Prostate gland (tissue), 2 donors: ENCODE data around the gene MADD. TPM values are rescaled to one million over a fixed set of nuclear protein-coding genes. Genes with fewer than 3 reads are reported as not detected.
"Not testable (repeated sequence)": the region's sequence is repeated elsewhere in the genome, so short reads cannot be mapped to it uniquely, and the experiment has no call there.

Source experiments
- DNase-seq: peaks from one replicate; pipeline ENCODE4 v3.0.0-alpha.2; 2019; ENCODE audit warnings: low spot score
- H3K27ac ChIP-seq, 2 donors: fragments of 200-600 bp; sonication (generic); 2 replicates each; pipeline ENCODE4 v1.5.1; 2017 to 2019
- H3K27me3 ChIP-seq: fragments of 200-600 bp; sonication (generic); replicated peaks from 2 replicates; pipeline ENCODE4 v1.5.1; 2019; ENCODE audit not compliant: insufficient read depth
- H3K36me3 ChIP-seq, 2 donors: fragments of 200-600 bp; sonication (generic); 1 replicate in 1 of 2; 2 replicates in 1 of 2; pipeline versions ENCODE4 v1.5.1 to v1.8.1; 2017 to 2019
- H3K4me1 ChIP-seq: fragments of 200-600 bp; sonication (generic); replicated peaks from 2 replicates; pipeline ENCODE4 v1.5.1; 2019
- H3K4me3 ChIP-seq, 2 donors: fragments of 200-600 bp; sonication (generic); 2 replicates each; pipeline ENCODE4 v1.5.1; 2017 to 2019
- H3K9me3 ChIP-seq: fragments of 200-600 bp; sonication (generic); 2 replicates; pipeline ENCODE4 v1.5.1; 2017
- CTCF ChIP-seq, 4 experiments: fragments of 200-600 bp in 2 of 4; fragments of 450-650 bp in 2 of 4; sonication (generic) in 2 of 4; IDR thresholded peaks; 1 replicate in 3 of 4; 2 replicates in 1 of 4; pipeline ENCODE4 v1.5.1; 2016 to 2019; ENCODE audit warnings: antibody characterized with exemption in 4 of 4, mild to moderate bottlenecking in 2 of 4, moderate library complexity in 2 of 4
- POLR2A ChIP-seq: fragments of 450-650 bp; IDR thresholded peaks from one replicate; pipeline ENCODE4 v1.6.1; 2016; ENCODE audit warnings: antibody characterized with exemption, mild to moderate bottlenecking
- POLR2AphosphoS5 ChIP-seq: sonication (generic); formaldehyde crosslinking; IDR thresholded peaks from one replicate; pipeline ENCODE4 v1.6.1; 2017; ENCODE audit warnings: antibody characterized with exemption
- WGBS: methylation state at CpG from one replicate; pipeline ENCODE4 v1.1.5; 2018; 5-methylcytosine and 5-hydroxymethylcytosine counted together
- intact Hi-C: fragments of 100-400 bp; cut with DNase I; formaldehyde crosslinking; loops from one replicate; pipeline ENCODE4 v1.14.2; 2022
- total RNA-seq, 2 donors: library from RNA; depleted of rRNA; stranded (reverse); fragments of >200 nt; gene quantifications; one replicate each; pipeline ENCODE4 v1.1.0, GENCODE V29; 2016

MADD gene
- total RNA-seq, 2 donors from 2014 or later, result 53.6 to 87.3 TPM

DNA sequence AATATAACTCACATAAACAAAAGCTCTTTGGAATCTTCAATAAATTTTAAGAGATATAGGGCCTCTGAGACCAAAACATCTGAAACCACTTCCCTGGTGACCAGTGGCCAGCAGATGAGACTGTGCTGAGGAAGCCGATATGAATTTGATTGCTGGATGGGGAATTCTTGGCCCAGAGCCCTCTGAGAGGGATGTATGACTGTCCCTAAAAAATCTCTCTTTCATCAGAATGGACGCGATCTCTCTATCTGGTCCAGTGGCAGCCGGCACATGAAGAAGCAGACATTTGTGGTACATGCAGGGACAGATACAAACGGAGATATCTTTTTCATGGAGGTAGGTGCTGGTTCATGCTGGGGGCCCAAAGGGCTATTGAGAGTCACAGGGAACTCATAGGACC is 45.1 kb downstream of the MADD start:
- TF ChIP-seq POLR2AphosphoS5 (no peak), CTCF (IDR thresholded peaks at IDR 0.05) (no peak), POLR2A (no peak)
- intact Hi-C loops, result no loop called here
- Histone ChIP-seq H3K27me3 (no peaks in the 10 kb centered on the region), H3K36me3 (peaks cover 5 to 28% of the 10 kb centered on the region in 2 donors), H3K9me3 (no peaks in the 10 kb centered on the region), H3K4me1 (no peaks in the 10 kb centered on the region), H3K27ac (no peak overlapping the region), H3K4me3 (no peak overlapping the region)
- no peak for DNase-seq
- WGBS, result 82% methylated on average over 5 of the region's 5 CpGs

GRCh38 chr11:47316501-47316900 is 46.6 kb downstream of the MADD start:
- DNase-seq, H3K27me3 ChIP-seq, intact Hi-C loops, H3K4me1 ChIP-seq, H3K27ac ChIP-seq, H3K9me3 ChIP-seq, H3K4me3 ChIP-seq: not testable (repeated sequence)
- WGBS, result 94% methylated on average over 8 of the region's 8 CpGs
- peaks cover 2 to 17% of the 10 kb centered on the region in 2 donors for H3K36me3 ChIP-seq

DNA sequence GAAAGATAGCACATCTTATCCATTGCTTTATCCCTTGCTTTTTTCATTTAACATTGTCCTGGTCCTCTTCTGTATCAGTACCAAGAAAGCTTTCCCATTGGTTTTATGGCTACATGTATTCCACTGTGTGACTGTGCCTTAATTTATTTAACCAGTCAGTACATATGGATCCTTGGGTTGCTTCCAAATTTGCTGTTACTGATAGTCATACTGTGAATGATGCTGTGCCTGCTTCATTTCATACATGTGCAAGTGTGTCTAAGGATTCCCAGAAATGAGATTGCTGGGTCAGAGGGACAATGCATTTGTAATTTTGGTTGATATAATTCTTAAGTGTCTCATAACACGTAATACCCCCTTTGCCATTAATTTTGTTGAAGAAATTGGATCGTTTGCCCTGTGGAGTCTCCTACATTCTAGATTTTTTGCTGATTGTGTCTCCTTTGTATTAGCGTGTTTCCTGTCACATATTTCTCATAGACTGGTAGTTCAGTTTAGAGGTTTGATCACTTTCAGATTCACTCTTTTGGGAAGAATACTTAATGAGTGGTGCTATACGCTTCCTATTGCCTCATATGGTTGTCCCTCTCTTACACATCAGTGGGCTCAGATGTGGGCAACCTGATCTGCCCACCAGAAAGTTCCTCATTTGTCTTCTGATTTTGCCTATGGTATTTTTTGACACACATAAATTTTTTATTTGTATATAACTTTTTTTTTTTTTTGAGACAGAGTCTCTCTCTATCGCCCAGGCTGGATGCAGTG is 47.3 kb downstream of the MADD start:
- Histone ChIP-seq H3K4me3 (no peak overlapping the region), H3K9me3 (no peaks in the 10 kb centered on the region), H3K4me1 (no peaks in the 10 kb centered on the region), H3K27me3 (no peaks in the 10 kb centered on the region), H3K27ac (no peak overlapping the region), H3K36me3 (peaks cover 2 to 11% of the 10 kb centered on the region in 2 donors)
- WGBS, result 88% methylated on average over 5 of the region's 5 CpGs
- intact Hi-C loops, result no loop called here
- DNase-seq, result no peak
- TF ChIP-seq CTCF (IDR thresholded peaks at IDR 0.05) (no peak), POLR2A (no peak), POLR2AphosphoS5 (no peak)

DNA sequence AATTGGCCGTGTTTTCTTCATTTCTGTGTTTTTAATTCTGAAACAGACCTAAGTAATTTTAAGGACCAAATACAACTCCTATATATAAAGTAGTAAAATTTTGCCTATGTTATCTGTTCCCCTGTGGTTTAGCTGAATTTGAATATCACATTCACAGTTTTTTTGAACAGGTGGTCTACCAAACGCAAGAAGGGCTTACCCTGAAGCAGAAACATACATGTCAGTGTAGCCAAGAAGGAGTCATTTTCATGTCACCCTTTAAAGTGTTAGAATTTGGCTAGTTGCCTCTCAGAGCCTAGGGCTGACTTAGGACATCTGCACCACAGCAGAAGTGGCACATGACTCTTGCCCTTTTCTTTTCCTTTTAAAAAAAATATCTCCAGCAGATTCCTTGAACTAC is 48.2 kb downstream of the MADD start:
- 91% methylated on average over 2 of the region's 2 CpGs for WGBS
- peaks cover 2 to 11% of the 10 kb centered on the region in 2 donors for H3K36me3 ChIP-seq
- no peak for DNase-seq
- intact Hi-C loops, result no loop called here
- H3K27ac ChIP-seq, result no peak overlapping the region
- H3K27me3 ChIP-seq, result no peaks in the 10 kb centered on the region
- H3K9me3 ChIP-seq, result no peaks in the 10 kb centered on the region
- H3K4me1 ChIP-seq, result no peaks in the 10 kb centered on the region
- no peak overlapping the region for H3K4me3 ChIP-seq
- TF ChIP-seq POLR2AphosphoS5, result no peak
- TF ChIP-seq POLR2A, result no peak
- no peak for TF ChIP-seq CTCF (IDR thresholded peaks at IDR 0.05)

GRCh38 chr11:47324520-47324919 is 54.6 kb downstream of the MADD start:
- TF ChIP-seq POLR2AphosphoS5 (no peak), CTCF (IDR thresholded peaks at IDR 0.05) (no peak), POLR2A (no peak)
- Histone ChIP-seq H3K27me3 (no peaks in the 10 kb centered on the region), H3K4me3 (no peak overlapping the region), H3K4me1 (no peaks in the 10 kb centered on the region), H3K9me3 (no peaks in the 10 kb centered on the region), H3K36me3 (peaks cover 9 to 23% of the 10 kb centered on the region in 2 donors), H3K27ac (no peak overlapping the region)
- 87% methylated on average over 12 of the region's 12 CpGs for WGBS
- no peak for DNase-seq
- intact Hi-C loops, result no loop called here
